DMS79 treated with DMSO at 0.1 percent for 48 hours (cell line): ENCODE measurements around the gene GORASP1.
A peak's percentile ranks its signal among the peaks of the same experiment; 100 is the strongest.
"Not testable (repeated sequence)": the region's sequence is repeated elsewhere in the genome, so short reads cannot be mapped to it uniquely, and the experiment has no call there.

ENCODE experiments used
- DNase-seq: peaks from one replicate; lab custom pipeline; 2025; lab: John Stamatoyannopoulos, UW

The GORASP1 gene

DNA sequence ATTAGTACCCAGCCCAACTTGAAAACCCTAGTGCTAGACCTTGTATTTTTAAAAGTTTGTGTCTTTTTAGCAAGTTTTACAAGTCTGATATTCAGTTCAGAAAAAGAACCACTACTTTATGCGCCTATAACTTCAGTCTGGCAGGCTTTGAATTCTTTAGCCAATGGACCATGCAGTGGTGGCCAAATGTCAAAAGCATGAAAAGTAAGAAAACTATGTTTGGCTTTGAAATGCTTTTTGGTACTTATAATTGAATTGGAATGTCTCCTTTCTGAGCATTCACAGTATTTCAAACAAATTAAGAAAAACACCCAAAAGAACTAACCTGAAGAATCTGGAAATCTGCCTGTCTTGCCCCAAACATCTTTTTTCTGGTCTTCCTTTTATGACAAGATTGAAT, 42.8 kb downstream of the GORASP1 start:
- DNase-seq: no peak

DNA sequence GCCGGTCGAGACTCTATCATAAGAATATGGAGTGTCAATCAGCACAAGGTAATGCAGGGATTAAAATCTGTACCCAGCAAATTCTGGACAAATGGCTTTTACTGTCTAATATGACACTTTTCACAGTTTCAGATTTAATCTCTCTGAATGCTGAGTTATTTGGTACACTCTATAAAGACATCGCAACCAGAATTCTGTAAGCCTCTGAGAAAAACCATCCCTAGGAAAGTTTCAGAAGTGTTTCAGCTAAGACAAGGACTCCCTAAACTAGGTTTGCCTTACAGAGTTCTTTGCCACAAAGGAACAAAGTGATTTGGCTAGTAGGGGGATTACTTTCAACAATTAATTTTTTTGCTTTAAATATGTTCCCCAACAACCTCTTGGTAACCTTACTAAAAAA, 44.3 kb downstream of the GORASP1 start:
- DNase-seq: no peak

DNA sequence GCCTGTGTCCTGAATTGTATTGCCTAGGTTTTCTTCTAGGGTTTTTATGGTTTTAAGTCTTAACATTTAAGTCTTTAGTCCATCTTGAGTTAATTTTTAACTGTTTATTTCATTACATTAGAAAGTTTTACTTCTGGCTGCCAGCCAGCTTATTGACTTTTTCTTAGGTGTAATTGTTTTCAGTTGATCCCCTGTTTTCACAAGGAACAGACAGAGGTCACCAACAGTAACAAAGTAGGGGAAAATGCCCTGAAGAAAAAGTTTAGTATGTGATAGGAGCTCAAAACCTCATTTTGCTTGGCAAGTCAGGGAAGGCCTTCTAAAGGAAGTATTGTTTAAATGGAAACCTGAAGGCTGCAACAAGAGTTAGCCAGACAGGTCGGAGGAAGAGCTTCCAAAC, 45.2 kb downstream of the GORASP1 start:
- no peak for DNase-seq

DNA sequence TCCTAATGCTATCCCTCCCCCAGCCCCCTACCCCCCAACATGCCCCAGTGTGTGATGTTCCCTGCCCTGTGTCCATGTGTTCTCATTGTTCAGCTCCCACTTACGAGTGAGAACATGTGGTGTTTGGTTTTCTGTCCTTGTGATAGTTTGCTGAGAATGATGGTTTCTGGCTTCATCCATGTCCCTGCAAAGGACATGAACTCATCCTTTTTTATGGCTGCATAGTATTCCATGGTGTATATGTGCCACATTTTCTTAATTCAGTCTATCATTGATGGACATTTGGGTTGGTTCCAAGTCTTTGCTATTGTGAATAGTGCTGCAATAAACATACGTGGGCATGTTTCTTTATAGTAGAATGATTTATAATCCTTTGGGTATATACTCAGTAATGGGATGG, 46.2 kb downstream of the GORASP1 start:
- not testable (repeated sequence) for DNase-seq

DNA sequence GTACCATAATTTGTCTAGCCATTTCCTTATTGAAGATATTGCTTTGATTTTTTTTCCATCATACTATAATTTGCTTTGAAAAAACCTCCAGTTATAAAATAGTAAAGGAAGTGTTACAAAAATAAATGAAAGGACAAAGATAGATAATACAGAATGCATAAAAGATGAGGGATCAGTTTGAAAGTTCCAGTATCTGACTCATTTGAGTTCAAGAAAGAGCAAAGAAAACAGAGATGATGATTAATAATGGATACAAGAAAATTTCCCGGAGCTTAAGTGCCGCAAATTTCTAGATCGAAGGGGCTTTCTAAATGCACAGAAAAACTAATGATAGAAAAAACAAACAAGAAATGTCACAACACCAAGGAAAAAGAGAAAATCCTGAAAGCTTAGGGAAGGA, 51.3 kb downstream of the GORASP1 start:
- no peak for DNase-seq

DNA sequence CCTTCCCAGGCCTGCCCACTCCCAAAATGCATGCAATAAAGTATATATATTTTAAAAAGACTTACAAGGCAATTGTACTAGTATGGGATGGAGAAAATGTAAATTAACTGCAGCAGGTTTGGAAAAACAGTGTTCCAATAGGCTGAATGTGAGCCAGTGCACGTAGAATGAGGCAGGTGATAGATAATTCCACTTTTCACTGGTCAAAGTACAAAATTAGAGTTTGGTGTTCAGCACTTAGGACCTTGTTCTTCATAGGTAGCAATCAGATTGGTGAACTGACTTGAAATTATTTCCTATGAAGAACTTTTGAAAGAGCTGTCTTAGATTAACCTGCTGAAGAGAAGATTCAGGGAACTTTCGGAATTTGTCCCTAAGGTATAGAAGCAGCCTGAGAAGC, 53.7 kb downstream of the GORASP1 start:
- DNase-seq: no peak

DNA sequence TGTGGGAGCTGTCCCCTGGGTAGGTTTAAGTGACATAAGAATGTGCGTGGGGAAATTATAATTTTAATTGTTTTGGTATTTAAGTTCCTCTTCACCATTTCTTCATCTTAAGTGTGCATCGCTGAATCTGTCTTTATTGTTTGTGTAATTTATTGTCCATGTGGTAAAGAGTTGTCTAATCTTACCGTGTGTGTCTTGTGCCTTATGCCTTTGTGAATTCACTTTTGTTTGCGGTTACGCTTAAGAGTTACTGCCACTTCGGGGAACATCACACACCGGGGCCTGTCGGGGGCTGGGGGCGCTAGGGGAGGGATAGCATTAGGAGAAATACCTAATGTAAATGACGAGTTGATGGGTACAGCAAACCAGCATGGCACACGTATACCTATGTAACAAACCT, 54.8 kb downstream of the GORASP1 start:
- DNase-seq: no peak

DNA sequence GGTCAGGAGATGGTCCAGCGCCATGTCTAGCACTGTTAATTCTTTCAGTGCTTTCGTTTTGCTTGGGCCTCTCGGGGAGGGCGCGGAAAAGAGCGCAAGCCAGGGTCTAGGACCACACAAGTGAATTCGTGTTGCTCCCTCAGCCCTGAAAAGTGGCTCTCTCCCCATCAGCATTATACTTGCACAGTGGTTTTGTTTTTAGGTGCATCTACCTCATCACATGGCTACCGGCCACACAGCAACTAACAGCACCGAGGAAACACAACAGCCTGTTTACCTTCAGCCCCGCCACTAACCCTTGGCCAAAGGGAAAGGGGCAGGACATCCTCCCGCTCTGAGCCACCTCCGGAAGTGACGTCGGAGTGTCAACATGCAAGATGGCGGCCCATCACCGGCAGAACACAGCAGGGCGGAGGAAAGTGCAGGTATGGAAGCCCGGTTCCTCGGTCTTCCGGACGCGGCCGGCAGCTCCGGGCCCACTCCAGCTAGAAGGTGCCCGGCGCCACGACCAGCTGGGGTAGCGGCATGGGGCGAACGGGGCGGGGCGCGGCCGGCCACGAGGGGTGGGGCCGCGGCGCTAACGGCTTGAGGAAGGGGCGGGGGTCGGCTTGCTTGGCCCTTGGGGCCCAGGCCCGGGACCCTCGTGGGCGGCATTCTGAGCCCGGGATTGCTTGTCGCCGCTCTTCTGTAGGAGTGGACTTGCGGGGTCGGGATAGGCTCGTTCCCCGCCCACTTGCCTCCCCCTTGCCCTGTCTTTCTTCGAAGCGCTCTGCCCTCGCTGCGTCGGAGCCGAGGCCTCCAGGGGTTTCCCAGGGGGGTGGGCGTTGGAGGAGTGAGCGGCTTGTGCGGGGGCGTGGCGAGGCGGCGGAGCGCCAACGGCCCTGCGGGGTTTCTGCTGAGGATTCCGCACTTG, 55.5 kb downstream of the GORASP1 start, which contains the start of the genes SCN11A and WDR48:
Gene SCN11A (minus strand): TSS at position 296 of the 913 bp plus-strand sequence. CDS start 101,582 bp downstream, outside the sequence.
Gene WDR48 (plus strand): TSS at position 368 of the 913 bp plus-strand sequence. CDS start 10 bp downstream, at position 378.
- peak; percentile 75 for DNase-seq

DNA sequence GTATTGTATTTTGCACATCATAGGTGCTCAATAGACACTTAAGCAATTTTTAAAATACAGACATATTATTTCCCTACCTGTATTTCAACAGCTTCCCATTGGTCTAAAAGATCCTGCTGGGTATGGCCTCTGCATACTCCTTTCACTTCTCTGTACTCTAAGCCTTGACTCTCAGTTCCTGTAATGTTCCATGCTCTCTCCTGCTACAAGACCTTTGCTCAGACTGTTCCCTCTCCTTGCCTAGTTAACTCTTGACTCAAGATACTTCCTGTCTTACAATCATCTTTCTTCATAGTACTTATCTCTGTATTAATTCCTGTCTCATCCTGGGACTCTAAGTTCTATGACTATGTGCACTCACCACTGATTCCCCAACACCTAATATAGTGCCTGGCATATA, 57.4 kb downstream of the GORASP1 start:
- no peak for DNase-seq
